BE2C (cell line): ENCODE data around the gene IFFO2.

Experiments
- DNase-seq: peaks from one replicate; pipeline ENCODE4 v3.0.0-alpha.2; 2020
- H3K27me3 ChIP-seq: fragments of 250-450 bp; sonication (Bioruptor Pico); 2 replicates; pipeline ENCODE4 v1.5.1; 2020; ENCODE audit warnings: mild to moderate bottlenecking
- H3K36me3 ChIP-seq: fragments of 250-450 bp; sonication (Bioruptor Pico); 2 replicates; pipeline ENCODE4 v1.5.1; 2020; ENCODE audit warnings: mild to moderate bottlenecking
- H3K4me1 ChIP-seq: fragments of 250-450 bp; sonication (Bioruptor Pico); 2 replicates; pipeline ENCODE4 v1.5.1; 2020
- H3K4me3 ChIP-seq: 2 replicates; pipeline ENCODE4 v1.5.1; 2011; ENCODE audit warnings: low read depth, low read length
- H3K9me3 ChIP-seq: fragments of 250-450 bp; sonication (Bioruptor Pico); 2 replicates; pipeline ENCODE4 v1.5.1; 2020
- CTCF ChIP-seq: IDR thresholded peaks from 2 replicates; pipeline ENCODE4 v1.5.1; 2012; ENCODE audit warnings: mild to moderate bottlenecking, low read depth, low read length

The IFFO2 gene

GRCh38 chr1:18927082-18927653 is 29.3 kb downstream of the IFFO2 start:
- Histone ChIP-seq H3K27me3 (no peaks in the 10 kb centered on the region), H3K36me3 (no peaks in the 10 kb centered on the region), H3K9me3 (no peaks in the 10 kb centered on the region), H3K4me1 (no peaks in the 10 kb centered on the region), H3K4me3 (no peak overlapping the region)
- DNase-seq = no peak
- no peak for TF ChIP-seq CTCF

- H3K9me3 ChIP-seq = no peaks in the 10 kb centered on the region
- no peak for DNase-seq
- no peak overlapping the region for H3K4me3 ChIP-seq
- H3K4me1 ChIP-seq = no peaks in the 10 kb centered on the region
- H3K36me3 ChIP-seq = no peaks in the 10 kb centered on the region
- no peaks in the 10 kb centered on the region for H3K27me3 ChIP-seq
- no peak for TF ChIP-seq CTCF
Observed at GRCh38 chr1:18926315-18927081, 30.0 kb downstream of the IFFO2 start.

- no peaks in the 10 kb centered on the region for H3K9me3 ChIP-seq
- no peaks in the 10 kb centered on the region for H3K4me1 ChIP-seq
- no peaks in the 10 kb centered on the region for H3K36me3 ChIP-seq
- no peak overlapping the region for H3K4me3 ChIP-seq
- TF ChIP-seq CTCF = no peak
- no peak for DNase-seq
- no peaks in the 10 kb centered on the region for H3K27me3 ChIP-seq
Observed at GRCh38 chr1:18925279-18925678, 31.2 kb downstream of the IFFO2 start.

- Histone ChIP-seq H3K27me3 (no peaks in the 10 kb centered on the region), H3K4me1 (no peaks in the 10 kb centered on the region), H3K9me3 (no peaks in the 10 kb centered on the region), H3K4me3 (no peak overlapping the region), H3K36me3 (no peaks in the 10 kb centered on the region)
- no peak for DNase-seq
- no peak for TF ChIP-seq CTCF
Observed at GRCh38 chr1:18924221-18924691, 32.2 kb downstream of the IFFO2 start.

GRCh38 chr1:18923756-18924211 is 32.7 kb downstream of the IFFO2 start:
- Histone ChIP-seq H3K4me1 (no peaks in the 10 kb centered on the region), H3K27me3 (no peaks in the 10 kb centered on the region), H3K9me3 (no peaks in the 10 kb centered on the region), H3K36me3 (no peaks in the 10 kb centered on the region), H3K4me3 (no peak overlapping the region)
- TF ChIP-seq CTCF = no peak
- DNase-seq = no peak
